ENCODE results near the gene VASP. TPM values are rescaled to one million over a fixed set of nuclear protein-coding genes. Genes with fewer than 3 reads are reported as not detected.

Gene VASP
- total and polyA plus RNA-seq, 2 of the 13 experiments (the other 11 are each of a cell fraction or from before 2014, with no cell fraction given): 41.8 to 67.1 TPM

GRCh38 chr19:45485305-45486077, 21.8 kb upstream of the VASP start (continued):
- TF ChIP-seq AFF4 (CRISPR knock-in tag; IDR thresholded peaks at IDR 0.05): no peak
- 0 out of 4 replicates have a peak, but pooled peaks of 1 of the 2 experiments have one; percentile 30 for TF ChIP-seq KLF16 (CRISPR knock-in tag; IDR thresholded peaks at IDR 0.05)
- TF ChIP-seq XRCC5 (optimal IDR thresholded peaks at IDR 0.05; ENCODE audit: low read length): peak; percentile 60
- no peak for TF ChIP-seq ATF4 (CRISPR knock-in tag; IDR thresholded peaks at IDR 0.05)
- TF ChIP-seq ZNF567 (CRISPR knock-in tag; IDR thresholded peaks at IDR 0.05; ENCODE audit: borderline replicate concordance): peak; percentile 67; the same call in 1 of the 2 replicates
- no peak for TF ChIP-seq CHCHD3 (CRISPR knock-in tag; IDR thresholded peaks at IDR 0.05)
- no peak for TF ChIP-seq JUND (CRISPR knock-in tag; IDR thresholded peaks at IDR 0.05)
- TF ChIP-seq SCMH1 (CRISPR knock-in tag; IDR thresholded peaks at IDR 0.05; ENCODE audit: borderline replicate concordance): no peak
- TF ChIP-seq KAT7 (CRISPR knock-in tag; IDR thresholded peaks at IDR 0.05; ENCODE audit: borderline replicate concordance): no peak
- peak; percentile 84 for TF ChIP-seq RBAK (CRISPR knock-in tag; IDR thresholded peaks at IDR 0.05)
- no peak for TF ChIP-seq CEBPG (CRISPR knock-in tag; IDR thresholded peaks at IDR 0.05)
- TF ChIP-seq ZNF234 (CRISPR knock-in tag; conservative IDR thresholded peaks at IDR 0.05): no peak
- TF ChIP-seq HNF1B (CRISPR knock-in tag; IDR thresholded peaks at IDR 0.05): peak; percentile 82
- TF ChIP-seq MXI1 (IDR thresholded peaks at IDR 0.05; ENCODE audit: borderline replicate concordance, low read depth, low read length): peak; percentile 57; the same call in 1 of the 3 replicates
- TF ChIP-seq CREM (IDR thresholded peaks at IDR 0.05): peak; percentile 92
- TF ChIP-seq CREM (CRISPR knock-in tag; IDR thresholded peaks at IDR 0.05): no peak
- TF ChIP-seq MED13 (CRISPR knock-in tag; IDR thresholded peaks at IDR 0.05): no peak
- TF ChIP-seq NFYB (CRISPR knock-in tag; IDR thresholded peaks at IDR 0.05): no peak
- TF ChIP-seq ZNF24 (IDR thresholded peaks at IDR 0.05): no peak
